IPS DF 4.7 (cell line): ENCODE measurements around the gene NOP58.
"Not testable (repeated sequence)": the region's sequence is repeated elsewhere in the genome, so short reads cannot be mapped to it uniquely, and the experiment has no call there.

Source experiments
- DNase-seq: peaks from one replicate; pipeline ENCODE4 v3.0.0-alpha.2; 2013; ENCODE audit warnings: low spot score; ENCODE audit errors: extremely low read depth

Gene NOP58

GRCh38 chr2:202306034-202306433 lies 40.5 kb downstream of the NOP58 start:
- no peak for DNase-seq

GRCh38 chr2:202307690-202308089 lies 42.1 kb downstream of the NOP58 start:
- no peak for DNase-seq

GRCh38 chr2:202311823-202312388 lies 46.3 kb downstream of the NOP58 start:
- DNase-seq: no peak

DNA sequence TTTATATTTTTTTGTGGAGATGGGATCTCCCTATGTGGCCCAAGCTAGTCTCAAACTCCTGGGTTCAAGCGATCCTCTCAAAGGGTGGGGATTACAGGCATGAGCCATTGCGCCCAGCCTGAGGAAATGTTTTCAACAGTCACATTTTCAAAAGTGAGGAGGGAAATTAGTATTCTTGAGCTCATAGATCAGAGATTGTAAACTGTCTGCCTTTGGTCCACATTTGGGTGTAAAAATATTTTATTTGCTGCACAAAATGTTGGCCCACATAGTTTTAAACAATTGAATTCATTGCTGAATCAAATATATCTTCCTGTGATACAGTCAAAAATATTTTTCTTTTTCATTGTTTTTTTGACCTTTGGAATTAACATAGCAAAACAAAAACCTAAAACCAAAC lies 48.6 kb downstream of the NOP58 start:
- no peak for DNase-seq

- DNase-seq: no peak
Measured at GRCh38 chr2:202317080-202317857, 51.7 kb downstream of the NOP58 start.

GRCh38 chr2:202320362-202320761 lies 54.8 kb downstream of the NOP58 start:
- not testable (repeated sequence) for DNase-seq

DNA sequence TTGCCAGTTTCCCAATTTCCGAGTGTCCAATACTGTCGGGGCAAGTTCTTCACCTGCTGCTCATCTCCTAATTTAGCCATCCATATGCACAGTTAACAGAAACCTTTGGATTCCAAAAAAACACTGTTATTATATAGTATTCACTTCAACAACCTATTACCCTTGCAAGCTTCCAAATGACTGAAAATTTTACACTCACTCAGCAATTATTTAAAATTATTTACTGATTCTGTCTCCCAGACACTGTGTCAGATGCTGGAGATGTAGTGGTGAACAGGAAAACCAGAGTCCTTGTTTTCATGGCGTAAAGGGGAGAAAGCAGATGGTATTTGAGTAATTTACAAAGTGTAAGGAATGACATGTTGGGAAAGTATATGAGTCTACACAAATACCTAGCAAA lies 56.9 kb downstream of the NOP58 start:
- DNase-seq: no peak

DNA sequence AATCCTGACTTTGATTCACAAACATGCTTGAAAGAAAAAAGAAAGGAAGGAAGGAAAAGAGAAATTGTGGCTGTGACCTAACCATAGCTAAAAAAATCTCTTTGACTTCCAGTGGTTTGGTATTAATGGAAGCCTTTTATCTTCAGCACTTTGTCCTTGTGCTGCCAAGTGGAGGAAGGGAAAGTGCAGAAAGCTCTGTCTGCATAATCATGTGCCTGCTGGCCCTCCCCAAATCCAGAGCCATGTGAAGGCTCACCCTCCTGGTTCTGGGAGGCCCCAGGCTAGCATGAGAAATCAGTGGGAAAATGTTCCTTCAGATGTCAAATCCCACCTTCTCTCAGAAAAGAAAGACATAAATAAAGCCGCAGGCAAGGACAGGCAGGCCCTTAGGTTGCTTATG lies 62.3 kb downstream of the NOP58 start:
- no peak for DNase-seq

- no peak for DNase-seq
Measured at GRCh38 chr2:202335791-202336467, 70.4 kb downstream of the NOP58 start.

- DNase-seq: no peak
Measured at GRCh38 chr2:202337151-202337550, 71.6 kb downstream of the NOP58 start.

DNA sequence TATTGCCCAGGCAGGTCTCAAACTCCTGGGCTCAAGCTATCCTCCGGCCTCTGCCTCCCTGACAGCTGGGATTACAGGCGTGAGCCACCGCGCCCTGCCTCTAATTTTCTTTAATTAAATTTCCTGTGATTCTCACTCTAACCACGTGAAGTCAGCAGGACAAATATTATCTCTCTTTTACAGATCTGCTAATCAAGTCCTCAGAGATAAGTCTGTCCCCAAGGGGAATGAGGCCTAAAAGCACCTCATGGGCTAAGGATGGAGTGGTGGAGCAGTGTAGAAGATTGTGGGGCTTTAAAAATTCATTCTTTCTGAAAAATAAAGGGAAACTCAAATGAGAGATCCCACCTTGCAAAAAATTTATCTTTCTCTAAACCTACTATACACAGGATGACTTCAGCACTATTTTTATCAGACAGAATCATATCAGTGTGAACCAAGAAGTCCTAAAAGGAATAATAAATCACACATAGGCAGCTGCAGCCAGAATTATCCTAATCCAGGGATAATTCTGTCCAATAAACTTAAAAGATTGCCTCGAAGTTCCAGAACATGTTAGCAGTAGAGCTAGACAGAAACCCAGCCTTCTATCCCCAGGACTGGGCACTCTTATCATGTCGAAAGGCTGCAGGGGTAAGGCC lies 72.3 kb downstream of the NOP58 start:
- DNase-seq: no peak

- no peak for DNase-seq
Measured at GRCh38 chr2:202339071-202339870, 73.7 kb downstream of the NOP58 start.

- no peak for DNase-seq
Measured at GRCh38 chr2:202344178-202344577, 78.6 kb downstream of the NOP58 start.

DNA sequence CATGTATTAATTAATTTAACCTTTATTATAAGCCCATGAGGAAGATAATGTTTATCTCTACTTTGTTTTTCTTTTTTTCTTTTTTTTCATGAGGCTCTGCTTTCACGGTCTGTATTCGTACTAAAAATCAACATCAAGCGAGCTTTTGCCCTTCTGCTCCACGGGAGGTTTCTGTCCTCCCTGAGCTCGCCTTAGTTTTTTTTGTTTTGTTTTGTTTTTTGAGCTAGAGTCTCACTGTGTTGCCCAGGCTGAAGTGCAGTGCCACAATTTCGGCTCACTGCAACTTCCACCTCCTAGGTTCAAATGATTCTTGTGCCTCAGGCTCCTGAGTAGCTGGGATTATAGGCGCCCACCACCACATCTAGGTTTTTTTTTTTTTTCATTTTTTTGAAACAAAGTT lies 80.6 kb downstream of the NOP58 start:
- no peak for DNase-seq
